ENCODE measurements around the gene ASIC1. TPM values are rescaled to one million over a fixed set of nuclear protein-coding genes. Genes with fewer than 3 reads are reported as not detected.

ASIC1 gene
- total and polyA plus RNA-seq, 2 of the 13 experiments (the other 11 are each of a cell fraction or from before 2014, with no cell fraction given) = 0.44 to 1.5 TPM

DNA sequence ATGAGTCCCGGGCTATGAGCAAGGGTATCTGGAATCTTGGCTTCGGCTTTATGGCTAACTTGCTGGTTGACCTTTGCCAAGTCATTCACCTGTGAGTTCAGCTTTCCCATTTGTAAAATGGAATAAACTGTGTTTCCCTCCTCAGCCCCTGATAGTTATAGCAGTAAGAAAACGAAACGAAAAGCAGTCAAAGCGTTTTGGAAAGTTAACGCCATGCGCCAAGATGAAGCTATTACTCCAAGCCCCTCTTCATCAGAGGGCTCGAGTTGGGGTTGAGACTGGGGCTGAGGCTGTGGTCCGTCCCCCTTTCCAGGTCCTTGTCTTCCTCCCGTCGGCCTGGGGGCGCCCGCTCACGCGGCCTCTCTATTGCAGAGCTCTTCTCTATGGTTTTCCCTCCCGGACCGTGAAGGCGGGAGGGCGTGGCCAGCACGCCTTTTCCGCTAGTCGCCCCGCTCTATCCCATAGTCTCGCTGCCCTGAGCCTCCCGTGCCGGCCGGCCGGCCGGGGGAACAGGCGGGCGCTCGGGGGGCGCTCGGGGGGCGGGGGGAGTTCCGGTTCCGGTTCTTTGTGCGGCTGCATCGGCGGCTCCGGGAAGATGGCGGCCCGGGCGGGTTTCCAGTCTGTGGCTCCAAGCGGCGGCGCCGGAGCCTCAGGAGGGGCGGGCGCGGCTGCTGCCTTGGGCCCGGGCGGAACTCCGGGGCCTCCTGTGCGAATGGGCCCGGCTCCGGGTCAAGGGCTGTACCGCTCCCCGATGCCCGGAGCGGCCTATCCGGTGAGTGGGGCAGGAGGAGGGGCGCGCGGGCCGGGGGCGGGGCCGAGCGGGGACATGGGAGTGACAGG lies 27.6 kb downstream of the ASIC1 start, which contains the start of gene SMARCD1 (continued):
- TF ChIP-seq, protein P1, sequence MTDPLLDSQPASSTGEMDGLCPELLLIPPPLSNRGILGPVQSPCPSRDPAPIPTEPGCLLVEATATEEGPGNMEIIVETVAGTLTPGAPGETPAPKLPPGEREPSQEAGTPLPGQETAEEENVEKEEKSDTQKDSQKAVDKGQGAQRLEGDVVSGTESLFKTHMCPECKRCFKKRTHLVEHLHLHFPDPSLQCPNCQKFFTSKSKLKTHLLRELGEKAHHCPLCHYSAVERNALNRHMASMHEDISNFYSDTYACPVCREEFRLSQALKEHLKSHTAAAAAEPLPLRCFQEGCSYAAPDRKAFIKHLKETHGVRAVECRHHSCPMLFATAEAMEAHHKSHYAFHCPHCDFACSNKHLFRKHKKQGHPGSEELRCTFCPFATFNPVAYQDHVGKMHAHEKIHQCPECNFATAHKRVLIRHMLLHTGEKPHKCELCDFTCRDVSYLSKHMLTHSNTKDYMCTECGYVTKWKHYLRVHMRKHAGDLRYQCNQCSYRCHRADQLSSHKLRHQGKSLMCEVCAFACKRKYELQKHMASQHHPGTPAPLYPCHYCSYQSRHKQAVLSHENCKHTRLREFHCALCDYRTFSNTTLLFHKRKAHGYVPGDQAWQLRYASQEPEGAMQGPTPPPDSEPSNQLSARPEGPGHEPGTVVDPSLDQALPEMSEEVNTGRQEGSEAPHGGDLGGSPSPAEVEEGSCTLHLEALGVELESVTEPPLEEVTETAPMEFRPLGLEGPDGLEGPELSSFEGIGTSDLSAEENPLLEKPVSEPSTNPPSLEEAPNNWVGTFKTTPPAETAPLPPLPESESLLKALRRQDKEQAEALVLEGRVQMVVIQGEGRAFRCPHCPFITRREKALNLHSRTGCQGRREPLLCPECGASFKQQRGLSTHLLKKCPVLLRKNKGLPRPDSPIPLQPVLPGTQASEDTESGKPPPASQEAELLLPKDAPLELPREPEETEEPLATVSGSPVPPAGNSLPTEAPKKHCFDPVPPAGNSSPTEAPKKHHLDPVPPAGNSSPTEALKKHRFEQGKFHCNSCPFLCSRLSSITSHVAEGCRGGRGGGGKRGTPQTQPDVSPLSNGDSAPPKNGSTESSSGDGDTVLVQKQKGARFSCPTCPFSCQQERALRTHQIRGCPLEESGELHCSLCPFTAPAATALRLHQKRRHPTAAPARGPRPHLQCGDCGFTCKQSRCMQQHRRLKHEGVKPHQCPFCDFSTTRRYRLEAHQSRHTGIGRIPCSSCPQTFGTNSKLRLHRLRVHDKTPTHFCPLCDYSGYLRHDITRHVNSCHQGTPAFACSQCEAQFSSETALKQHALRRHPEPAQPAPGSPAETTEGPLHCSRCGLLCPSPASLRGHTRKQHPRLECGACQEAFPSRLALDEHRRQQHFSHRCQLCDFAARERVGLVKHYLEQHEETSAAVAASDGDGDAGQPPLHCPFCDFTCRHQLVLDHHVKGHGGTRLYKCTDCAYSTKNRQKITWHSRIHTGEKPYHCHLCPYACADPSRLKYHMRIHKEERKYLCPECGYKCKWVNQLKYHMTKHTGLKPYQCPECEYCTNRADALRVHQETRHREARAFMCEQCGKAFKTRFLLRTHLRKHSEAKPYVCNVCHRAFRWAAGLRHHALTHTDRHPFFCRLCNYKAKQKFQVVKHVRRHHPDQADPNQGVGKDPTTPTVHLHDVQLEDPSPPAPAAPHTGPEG (CRISPR knock-in tag; IDR thresholded peaks at IDR 0.05) = no peak
- no peak for TF ChIP-seq ZNF12 (CRISPR knock-in tag; IDR thresholded peaks at IDR 0.05)
- TF ChIP-seq YY1 (IDR thresholded peaks at IDR 0.05; ENCODE audit: insufficient read depth, insufficient replicate concordance, low read depth, low read length) = peak; percentile 91
- TF ChIP-seq MAFG (CRISPR knock-in tag; IDR thresholded peaks at IDR 0.05) = no peak
- no peak for TF ChIP-seq ZNF101 (CRISPR knock-in tag; IDR thresholded peaks at IDR 0.05; ENCODE audit: borderline replicate concordance, low read depth)
- TF ChIP-seq PHF20 (CRISPR knock-in tag; IDR thresholded peaks at IDR 0.05) = peak; percentile 79; the same call in 1 of the 2 replicates
- TF ChIP-seq ZNF230 (CRISPR knock-in tag; IDR thresholded peaks at IDR 0.05) = no peak
- TF ChIP-seq ZNF367 (CRISPR knock-in tag; IDR thresholded peaks at IDR 0.05; ENCODE audit: borderline replicate concordance) = no peak
- TF ChIP-seq ZFY (CRISPR knock-in tag; IDR thresholded peaks at IDR 0.05) = peak; percentile 60
- TF ChIP-seq, protein P2, sequence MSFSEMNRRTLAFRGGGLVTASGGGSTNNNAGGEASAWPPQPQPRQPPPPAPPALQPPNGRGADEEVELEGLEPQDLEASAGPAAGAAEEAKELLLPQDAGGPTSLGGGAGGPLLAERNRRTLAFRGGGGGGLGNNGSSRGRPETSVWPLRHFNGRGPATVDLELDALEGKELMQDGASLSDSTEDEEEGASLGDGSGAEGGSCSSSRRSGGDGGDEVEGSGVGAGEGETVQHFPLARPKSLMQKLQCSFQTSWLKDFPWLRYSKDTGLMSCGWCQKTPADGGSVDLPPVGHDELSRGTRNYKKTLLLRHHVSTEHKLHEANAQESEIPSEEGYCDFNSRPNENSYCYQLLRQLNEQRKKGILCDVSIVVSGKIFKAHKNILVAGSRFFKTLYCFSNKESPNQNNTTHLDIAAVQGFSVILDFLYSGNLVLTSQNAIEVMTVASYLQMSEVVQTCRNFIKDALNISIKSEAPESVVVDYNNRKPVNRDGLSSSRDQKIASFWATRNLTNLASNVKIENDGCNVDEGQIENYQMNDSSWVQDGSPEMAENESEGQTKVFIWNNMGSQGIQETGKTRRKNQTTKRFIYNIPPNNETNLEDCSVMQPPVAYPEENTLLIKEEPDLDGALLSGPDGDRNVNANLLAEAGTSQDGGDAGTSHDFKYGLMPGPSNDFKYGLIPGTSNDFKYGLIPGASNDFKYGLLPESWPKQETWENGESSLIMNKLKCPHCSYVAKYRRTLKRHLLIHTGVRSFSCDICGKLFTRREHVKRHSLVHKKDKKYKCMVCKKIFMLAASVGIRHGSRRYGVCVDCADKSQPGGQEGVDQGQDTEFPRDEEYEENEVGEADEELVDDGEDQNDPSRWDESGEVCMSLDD (CRISPR knock-in tag; IDR thresholded peaks at IDR 0.05; ENCODE audit: borderline replicate concordance) = no peak
- TF ChIP-seq SNAPC2 (CRISPR knock-in tag; IDR thresholded peaks at IDR 0.05) = no peak
- no peak for TF ChIP-seq FIP1L1 (IDR thresholded peaks at IDR 0.05; ENCODE audit: borderline replicate concordance, insufficient read depth, low read depth, low read length)
- peak; percentile 32; the same call in 1 of the 2 replicates for TF ChIP-seq FOXA3 (CRISPR knock-in tag; IDR thresholded peaks at IDR 0.05)

All from HepG2 (cell line).